ENCODE data around the gene ATG9B.

DNA sequence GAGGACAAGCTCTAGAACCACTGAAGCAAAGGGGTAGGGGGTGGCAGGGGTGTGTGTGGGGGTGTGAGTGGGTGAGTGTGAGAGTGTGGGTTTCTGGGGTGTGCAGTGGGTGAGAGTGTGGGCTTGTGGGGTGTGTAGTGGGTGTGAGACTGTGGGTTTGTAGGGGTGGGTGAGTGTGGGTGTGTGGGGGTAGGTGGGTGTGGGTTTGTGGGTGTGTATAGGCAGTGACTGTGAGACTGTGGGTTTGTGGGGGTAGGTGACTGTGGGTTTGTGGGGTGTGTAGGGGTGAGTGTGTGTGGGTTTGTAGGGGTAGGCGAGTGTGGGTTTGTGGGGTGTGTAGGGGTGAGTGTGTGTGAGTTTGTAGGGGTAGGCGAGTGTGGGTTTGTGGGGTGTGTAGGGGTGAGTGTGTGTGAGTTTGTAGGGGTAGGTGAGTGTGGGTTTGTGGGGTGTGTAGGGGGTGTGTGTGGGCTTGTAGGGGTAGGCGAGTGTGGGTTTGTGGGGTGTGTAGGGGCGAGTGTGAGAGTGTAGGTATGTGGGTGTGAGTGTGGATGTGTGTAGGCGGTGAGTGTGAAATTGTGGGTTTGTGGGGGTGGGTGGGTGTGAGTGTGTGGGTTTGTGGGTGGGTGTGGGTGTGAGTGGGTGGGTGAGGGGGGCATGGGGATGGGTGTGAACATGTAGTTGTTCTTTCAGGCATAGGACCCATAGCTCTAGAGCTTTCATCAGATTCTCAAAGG, 24.6 kb downstream of the ATG9B start:
- TF ChIP-seq, protein P1, sequence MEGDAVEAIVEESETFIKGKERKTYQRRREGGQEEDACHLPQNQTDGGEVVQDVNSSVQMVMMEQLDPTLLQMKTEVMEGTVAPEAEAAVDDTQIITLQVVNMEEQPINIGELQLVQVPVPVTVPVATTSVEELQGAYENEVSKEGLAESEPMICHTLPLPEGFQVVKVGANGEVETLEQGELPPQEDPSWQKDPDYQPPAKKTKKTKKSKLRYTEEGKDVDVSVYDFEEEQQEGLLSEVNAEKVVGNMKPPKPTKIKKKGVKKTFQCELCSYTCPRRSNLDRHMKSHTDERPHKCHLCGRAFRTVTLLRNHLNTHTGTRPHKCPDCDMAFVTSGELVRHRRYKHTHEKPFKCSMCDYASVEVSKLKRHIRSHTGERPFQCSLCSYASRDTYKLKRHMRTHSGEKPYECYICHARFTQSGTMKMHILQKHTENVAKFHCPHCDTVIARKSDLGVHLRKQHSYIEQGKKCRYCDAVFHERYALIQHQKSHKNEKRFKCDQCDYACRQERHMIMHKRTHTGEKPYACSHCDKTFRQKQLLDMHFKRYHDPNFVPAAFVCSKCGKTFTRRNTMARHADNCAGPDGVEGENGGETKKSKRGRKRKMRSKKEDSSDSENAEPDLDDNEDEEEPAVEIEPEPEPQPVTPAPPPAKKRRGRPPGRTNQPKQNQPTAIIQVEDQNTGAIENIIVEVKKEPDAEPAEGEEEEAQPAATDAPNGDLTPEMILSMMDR (IDR thresholded peaks at IDR 0.05 in 2 of 3, conservative IDR thresholded peaks at IDR 0.05 in 1 of 3; ENCODE audit: borderline replicate concordance in 1 of 3, insufficient read depth in 1 of 3, low read depth in 2 of 3, low read length in 2 of 3) = no peak
- TF ChIP-seq POLR2A (IDR thresholded peaks at IDR 0.05; ENCODE audit: borderline replicate concordance, extremely low read depth, insufficient read depth, insufficient read length) (no peak), ZNF274 (IDR thresholded peaks at IDR 0.05; ENCODE audit: low read depth, low read length) (no peak), SIN3A (IDR thresholded peaks at IDR 0.05; ENCODE audit: low read depth) (no peak)
